Osteoblast (primary cell): Measurements from ENCODE around the gene ACBD7. TPM values are rescaled to one million over a fixed set of nuclear protein-coding genes. Genes with fewer than 3 reads are reported as not detected.

ENCODE experiments used
- DNase-seq: peaks from one replicate; pipeline ENCODE4 v3.0.0; 2011; ENCODE audit warnings: low spot score, mixed read lengths; ENCODE audit not compliant: insufficient read length; ENCODE audit errors: missing footprints
- H2AFZ ChIP-seq: 2 replicates; pipeline ENCODE4 v1.6.0; 2011; ENCODE audit warnings: mild to moderate bottlenecking, low read length
- H3K27ac ChIP-seq: 2 replicates; pipeline ENCODE4 v1.5.1; 2011; ENCODE audit warnings: mild to moderate bottlenecking, low read depth, low read length, moderate library complexity
- H3K27me3 ChIP-seq: 2 replicates; pipeline ENCODE4 v1.6.0; 2012; ENCODE audit warnings: mild to moderate bottlenecking, control low read depth, inconsistent platforms, low read length, moderate library complexity; ENCODE audit not compliant: insufficient read depth
- H3K36me3 ChIP-seq: 2 replicates; pipeline ENCODE4 v1.5.1; 2011; ENCODE audit warnings: mild to moderate bottlenecking, low read length, control low read depth, moderate library complexity; ENCODE audit not compliant: insufficient read depth
- H3K4me1 ChIP-seq: 2 replicates; pipeline ENCODE4 v1.5.1; 2011; ENCODE audit warnings: mild to moderate bottlenecking, low read length, control low read depth, moderate library complexity; ENCODE audit not compliant: insufficient read depth
- H3K4me2 ChIP-seq: 2 replicates; pipeline ENCODE4 v1.6.0; 2011; ENCODE audit warnings: mild to moderate bottlenecking, low read length; ENCODE audit not compliant: insufficient read depth
- H3K4me3 ChIP-seq: fragments of 200-600 bp; sonication (generic); 3 replicates; pipeline ENCODE4 v1.5.1; 2012; ENCODE audit warnings: mild to moderate bottlenecking, low read length, inconsistent platforms; ENCODE audit not compliant: insufficient read depth
- H3K79me2 ChIP-seq: 2 replicates; pipeline ENCODE4 v1.6.0; 2012; ENCODE audit warnings: mild to moderate bottlenecking, low read length, control low read depth, inconsistent platforms; ENCODE audit not compliant: insufficient read depth
- H3K9me3 ChIP-seq: 2 replicates; pipeline ENCODE4 v1.5.1; 2011; ENCODE audit warnings: low read depth, low read length, control low read depth
- H4K20me1 ChIP-seq: 2 replicates; pipeline ENCODE4 v1.6.0; 2012; ENCODE audit warnings: mild to moderate bottlenecking, low read length, control low read depth; ENCODE audit not compliant: insufficient read depth
- CTCF ChIP-seq: IDR thresholded peaks from 2 replicates; pipeline ENCODE4 v1.5.1; 2011; ENCODE audit warnings: mild to moderate bottlenecking, low read depth, low read length, moderate library complexity; ENCODE audit errors: extremely low read depth
- total RNA-seq: library from RNA; depleted of rRNA; stranded (reverse); fragments of >200 nt; gene quantifications from 2 replicates; pipeline ENCODE4 v1.2.3, GENCODE V29; 2012

The ACBD7 gene
- total RNA-seq, 1 donor, result 0.72 TPM

- Histone ChIP-seq H3K27me3 (no peaks in the 10 kb centered on the region), H2AFZ (no peak overlapping the region), H4K20me1 (peaks cover 3% of the 10 kb centered on the region), H3K27ac (no peak overlapping the region), H3K4me1 (peaks cover 13% of the 10 kb centered on the region), H3K4me2 (no peak overlapping the region), H3K36me3 (peaks cover 52% of the 10 kb centered on the region), H3K9me3 (no peaks in the 10 kb centered on the region), H3K4me3 (no peak overlapping the region), H3K79me2 (peaks cover 49% of the 10 kb centered on the region)
- TF ChIP-seq CTCF, result no peak
- DNase-seq, result no peak
Observed at GRCh38 chr10:15116225-15116624, 27.6 kb upstream of the ACBD7 start.

GRCh38 chr10:15113766-15114165, 25.2 kb upstream of the ACBD7 start:
- Histone ChIP-seq H3K9me3 (no peaks in the 10 kb centered on the region), H3K4me1 (no peaks in the 10 kb centered on the region), H3K27me3 (no peaks in the 10 kb centered on the region), H2AFZ (no peak overlapping the region), H3K4me2 (no peak overlapping the region), H3K4me3 (no peak overlapping the region), H3K27ac (no peak overlapping the region), H3K36me3 (peaks cover 61% of the 10 kb centered on the region), H3K79me2 (peaks cover 41% of the 10 kb centered on the region), H4K20me1 (peaks cover 3% of the 10 kb centered on the region)
- no peak for TF ChIP-seq CTCF
- no peak for DNase-seq

GRCh38 chr10:15112657-15113056, 24.1 kb upstream of the ACBD7 start:
- Histone ChIP-seq H4K20me1 (peaks cover 3% of the 10 kb centered on the region), H3K27ac (no peak overlapping the region), H3K4me3 (no peak overlapping the region), H3K9me3 (no peaks in the 10 kb centered on the region), H3K36me3 (peaks cover 61% of the 10 kb centered on the region), H3K79me2 (peaks cover 34% of the 10 kb centered on the region), H3K27me3 (no peaks in the 10 kb centered on the region), H2AFZ (no peak overlapping the region), H3K4me2 (no peak overlapping the region), H3K4me1 (no peaks in the 10 kb centered on the region)
- TF ChIP-seq CTCF, result no peak
- DNase-seq, result no peak

GRCh38 chr10:15106352-15107013, 17.9 kb upstream of the ACBD7 start:
- TF ChIP-seq CTCF, result peak; percentile 96

More at GRCh38 chr10:15106352-15107013, 17.9 kb upstream of the ACBD7 start:
- H2AFZ ChIP-seq, result peak overlapping the region; percentile 8
- peaks cover 4% of the 10 kb centered on the region for H4K20me1 ChIP-seq
- no peak overlapping the region for H3K4me3 ChIP-seq
- peaks cover 74% of the 10 kb centered on the region for H3K36me3 ChIP-seq
- H3K27me3 ChIP-seq, result no peaks in the 10 kb centered on the region
- no peaks in the 10 kb centered on the region for H3K9me3 ChIP-seq
- peaks cover 22% of the 10 kb centered on the region for H3K79me2 ChIP-seq
- H3K4me2 ChIP-seq, result no peak overlapping the region
- H3K4me1 ChIP-seq, result no peaks in the 10 kb centered on the region
- H3K27ac ChIP-seq, result no peak overlapping the region
- peak; percentile 68 for DNase-seq
